ENCODE results near the gene PRAC1. TPM values are rescaled to one million over a fixed set of nuclear protein-coding genes. Genes with fewer than 3 reads are reported as not detected.

Gene PRAC1
- not detected for total RNA-seq
- not detected for polyA plus RNA-seq
- long read RNA-seq, donor 1: 0 reads
- long read RNA-seq, donor 2: 0 reads

- peaks cover 16 to 64% (median 48%) of the 10 kb centered on the region in 6 donors for H3K4me1 ChIP-seq
- no peak for TF ChIP-seq CTCF (IDR thresholded peaks at IDR 0.05 in 8 of 11, conservative IDR thresholded peaks at IDR 0.05 in 3 of 11)
- no peak for TF ChIP-seq POLR2AphosphoS5 (IDR thresholded peaks at IDR 0.05)
- TF ChIP-seq POLR2A (IDR thresholded peaks at IDR 0.05): no peak
- H3K27ac ChIP-seq: no peak within 1 kb of the TSS
- intact Hi-C loops (cut with DNase I; ENCODE audit: low total_unique reads): loop anchor here (10.0 kb wide), 2 partner anchors 152 to 868 kb away; partner anchors contain the start of gene SP6
- no peaks in the 10 kb centered on the region for H3K36me3 ChIP-seq
- peaks cover 28 to 100% (median 100%) of the 10 kb centered on the region in 7 donors for H3K27me3 ChIP-seq (replicated peaks in 1 of 7)
- WGBS, 5 donors: 8 to 12% (median 10%) methylated on average over 15 to 21 of the region's 21 CpGs
- no peak for DNase-seq
- H3K4me3 ChIP-seq: peak within 1 kb of the TSS in 3 of 8 donors; percentile 3 to 48 (median 15)
- H3K9me3 ChIP-seq: no peaks in the 10 kb centered on the region
Observed at GRCh38 chr17:48722201-48722907, at the start of gene PRAC1. PRAC1 (minus strand) TSS chr17:48722518; CDS start chr17:48722392, 126 bp downstream.

GRCh38 chr17:48770954-48771353 is 48.6 kb upstream of the PRAC1 start:
- 32 to 58% (median 44%) methylated on average over 3 of the region's 3 CpGs for WGBS, 5 donors
- DNase-seq: no peak

DNA sequence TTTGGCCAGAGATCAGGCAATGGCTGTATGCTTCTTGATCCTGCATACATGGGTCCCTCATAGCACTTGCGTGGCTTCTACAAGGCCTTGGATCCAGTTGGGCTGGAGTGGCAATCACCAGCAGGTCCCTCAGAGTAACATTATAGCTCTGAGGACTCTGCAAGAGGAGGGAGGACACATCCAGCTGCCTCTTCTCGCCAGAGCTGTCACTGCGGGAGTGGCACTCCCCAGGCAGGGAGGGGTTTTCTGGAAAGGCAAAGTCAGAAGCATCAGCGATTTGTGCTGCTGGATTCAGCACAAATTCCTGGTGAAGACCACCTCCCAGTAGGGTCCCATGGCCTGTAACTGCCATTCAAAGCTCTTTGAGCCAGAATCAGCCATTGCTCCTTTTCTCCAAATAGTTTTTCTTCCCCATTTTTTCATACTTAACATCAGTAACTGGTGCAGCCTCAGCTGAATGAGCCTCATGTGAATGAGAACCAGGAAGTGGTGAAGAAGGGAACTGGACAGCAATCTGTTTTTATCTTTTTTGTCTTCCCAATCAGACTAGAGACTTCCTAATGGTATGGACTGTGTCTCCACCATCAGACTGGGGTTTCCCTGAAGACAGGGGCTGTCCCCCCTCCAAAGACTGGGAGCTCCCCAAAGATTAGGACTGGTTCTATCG is 46.8 kb upstream of the PRAC1 start:
- no peaks in the 10 kb centered on the region for H3K4me1 ChIP-seq
- 79 to 91% (median 89%) methylated on average over 5 of the region's 5 CpGs for WGBS, 5 donors
- no peaks in the 10 kb centered on the region for H3K9me3 ChIP-seq
- H3K36me3 ChIP-seq: no peaks in the 10 kb centered on the region
- TF ChIP-seq POLR2AphosphoS5 (IDR thresholded peaks at IDR 0.05) (no peak), POLR2A (IDR thresholded peaks at IDR 0.05) (no peak), CTCF (IDR thresholded peaks at IDR 0.05 in 8 of 11, conservative IDR thresholded peaks at IDR 0.05 in 3 of 11) (no peak)
- no peak for DNase-seq
- intact Hi-C loops (cut with DNase I; ENCODE audit: low total_unique reads): no loop called here
- H3K27ac ChIP-seq: no peak overlapping the region
- H3K4me3 ChIP-seq: no peak overlapping the region
- peaks cover 0 to 74% (median 14%) of the 10 kb centered on the region in 7 donors for H3K27me3 ChIP-seq (replicated peaks in 1 of 7)

More at GRCh38 chr17:48770954-48771353, 48.6 kb upstream of the PRAC1 start:
- Histone ChIP-seq H3K27me3 (replicated peaks in 1 of 7) (peaks cover 0 to 76% (median 14%) of the 10 kb centered on the region in 7 donors), H3K27ac (no peak overlapping the region), H3K9me3 (peaks cover 0 to 3% (median 0%) of the 10 kb centered on the region in 8 donors), H3K4me3 (no peak overlapping the region), H3K4me1 (no peaks in the 10 kb centered on the region), H3K36me3 (no peaks in the 10 kb centered on the region)
- no peak for TF ChIP-seq POLR2A (IDR thresholded peaks at IDR 0.05)
- no peak for TF ChIP-seq POLR2AphosphoS5 (IDR thresholded peaks at IDR 0.05)
- no peak for TF ChIP-seq CTCF (IDR thresholded peaks at IDR 0.05 in 8 of 11, conservative IDR thresholded peaks at IDR 0.05 in 3 of 11)
- intact Hi-C loops (cut with DNase I; ENCODE audit: low total_unique reads): no loop called here

DNA sequence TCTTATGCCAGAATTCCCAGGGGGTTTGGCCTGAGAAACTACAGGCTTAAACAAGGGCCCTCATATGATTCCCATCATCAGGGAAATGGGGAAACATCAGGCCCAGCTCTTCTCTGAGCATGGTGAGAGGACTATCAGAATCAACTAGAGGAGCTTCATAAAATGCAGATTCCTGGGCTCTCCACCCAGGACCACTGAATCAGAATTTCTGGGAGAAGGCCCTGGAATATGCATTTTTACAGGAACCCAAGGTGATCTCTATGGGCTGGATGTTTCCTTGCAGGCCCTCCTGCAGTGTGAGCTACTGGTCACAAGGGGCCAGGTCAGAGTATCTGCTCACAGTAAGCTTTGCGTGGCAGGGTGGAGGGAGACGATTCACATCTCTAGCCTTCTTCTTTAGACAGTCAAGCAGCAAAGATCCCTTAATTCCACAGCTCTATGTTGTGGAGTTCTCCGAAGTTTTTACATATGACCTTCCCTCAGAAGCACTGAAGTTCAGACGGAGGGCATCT is 45.0 kb upstream of the PRAC1 start:
- no peaks in the 10 kb centered on the region for H3K4me1 ChIP-seq
- 70 to 92% (median 85%) methylated on average over 4 of the region's 4 CpGs for WGBS, 5 donors
- no peak overlapping the region for H3K27ac ChIP-seq
- peaks cover 0 to 76% (median 20%) of the 10 kb centered on the region in 7 donors for H3K27me3 ChIP-seq (replicated peaks in 1 of 7)
- no peaks in the 10 kb centered on the region for H3K36me3 ChIP-seq
- intact Hi-C loops (cut with DNase I; ENCODE audit: low total_unique reads): no loop called here
- no peak for DNase-seq
- H3K9me3 ChIP-seq: no peaks in the 10 kb centered on the region
- no peak for TF ChIP-seq POLR2AphosphoS5 (IDR thresholded peaks at IDR 0.05)
- TF ChIP-seq POLR2A (IDR thresholded peaks at IDR 0.05): no peak
- no peak for TF ChIP-seq CTCF (IDR thresholded peaks at IDR 0.05 in 8 of 11, conservative IDR thresholded peaks at IDR 0.05 in 3 of 11)
- H3K4me3 ChIP-seq: no peak overlapping the region

Data from spleen (tissue), 13 donors.